ENCODE measurements around the gene SMG9. TPM values are rescaled to one million over a fixed set of nuclear protein-coding genes. Genes with fewer than 3 reads are reported as not detected.

Gene SMG9
- 10 to 100 TPM in 3 of 6 donors, 1 to 10 TPM in 3; 6.6 to 20.1 (median 10.5) TPM for total RNA-seq
- 10 to 100 TPM; 22.3 to 23.0 TPM for polyA plus RNA-seq

GRCh38 chr19:43754503-43755255, at the start of gene SMG9:
TSS of gene SMG9 (minus strand) at chr19:43754962. CDS start at chr19:43750741, 4,221 bp downstream.
- TF ChIP-seq CTCF (IDR thresholded peaks at IDR 0.05) = no peak
- peaks cover 0 to 10% (median 0%) of the 10 kb centered on the region in 3 donors for H3K36me3 ChIP-seq
- peak within 1 kb of the TSS; percentile 96 to 99 (median 98) for H3K27ac ChIP-seq
- ATAC-seq = peak; percentile 92 to 97 (median 94)
- no peak for FAIRE-seq
- peaks cover 0 to 23% (median 7%) of the 10 kb centered on the region in 3 donors for H3K4me1 ChIP-seq
- intact Hi-C loops (cut with DNase I) = no loop called here
- peak within 1 kb of the TSS; percentile 55 to 84 (median 70) for H3K4me3 ChIP-seq
- WGBS, 2 donors = 0 to 1% methylated on average over 79 of the region's 79 CpGs
- no peaks in the 10 kb centered on the region for H3K9me3 ChIP-seq
- DNase-seq = peak; percentile 96 to 100 (median 98)
- no peaks in the 10 kb centered on the region for H3K27me3 ChIP-seq

- no peak overlapping the region for H3K27ac ChIP-seq
Observed at GRCh38 chr19:43804432-43804831, 49.7 kb upstream of the SMG9 start.

GRCh38 chr19:43802216-43802951, 47.6 kb upstream of the SMG9 start, which contains the start of gene LYPD5:
TSS of gene LYPD5 (minus strand) at chr19:43802447. CDS start at chr19:43802380, 67 bp downstream.
- H3K9me3 ChIP-seq = no peaks in the 10 kb centered on the region
- H3K27ac ChIP-seq = no peak within 1 kb of the TSS
- no peak for TF ChIP-seq CTCF (IDR thresholded peaks at IDR 0.05)
- no peak within 1 kb of the TSS for H3K4me3 ChIP-seq
- FAIRE-seq (no peak), ATAC-seq (no peak), DNase-seq (no peak)
- no peaks in the 10 kb centered on the region for H3K36me3 ChIP-seq
- WGBS, 2 donors = 43 to 58% methylated on average over 12 of the region's 12 CpGs
- intact Hi-C loops (cut with DNase I) = no loop called here
- no peaks in the 10 kb centered on the region for H3K4me1 ChIP-seq
- H3K27me3 ChIP-seq = no peaks in the 10 kb centered on the region

More at GRCh38 chr19:43804432-43804831, 49.7 kb upstream of the SMG9 start:
- Histone ChIP-seq H3K4me1 (no peaks in the 10 kb centered on the region), H3K27me3 (no peaks in the 10 kb centered on the region), H3K4me3 (no peak overlapping the region), H3K9me3 (no peaks in the 10 kb centered on the region), H3K36me3 (no peaks in the 10 kb centered on the region)
- 43 to 49% methylated on average over 2 of the region's 2 CpGs for WGBS, 2 donors
- ATAC-seq (no peak), DNase-seq (no peak), FAIRE-seq (no peak)
- intact Hi-C loops (cut with DNase I) = no loop called here
- TF ChIP-seq CTCF (IDR thresholded peaks at IDR 0.05) = no peak

GRCh38 chr19:43799502-43800142, 44.9 kb upstream of the SMG9 start:
- intact Hi-C loops (cut with DNase I) = no loop called here
- DNase-seq (no peak), FAIRE-seq (no peak), ATAC-seq (peak in 2 of 4 donors; percentile 30 to 39)
- Histone ChIP-seq H3K4me1 (no peaks in the 10 kb centered on the region), H3K36me3 (no peaks in the 10 kb centered on the region), H3K27me3 (no peaks in the 10 kb centered on the region), H3K4me3 (no peak overlapping the region), H3K27ac (no peak overlapping the region), H3K9me3 (no peaks in the 10 kb centered on the region)
- 62 to 63% methylated on average over 6 of the region's 6 CpGs for WGBS, 2 donors
- TF ChIP-seq CTCF (IDR thresholded peaks at IDR 0.05) = no peak

All from pancreas (tissue), 10 donors.